GM18867 (cell line): ENCODE measurements around the gene CTTNBP2NL.
"Not testable (repeated sequence)": the region's sequence is repeated elsewhere in the genome, so short reads cannot be mapped to it uniquely, and the experiment has no call there.

Experiments used
- ATAC-seq: cut with Tn5 transposase; IDR thresholded peaks from one replicate; pipeline ENCODE4 v1.9.1; 2021; ENCODE audit warnings: mild to moderate bottlenecking, moderate library complexity; ENCODE audit not compliant: unreplicated experiment

Gene CTTNBP2NL

DNA sequence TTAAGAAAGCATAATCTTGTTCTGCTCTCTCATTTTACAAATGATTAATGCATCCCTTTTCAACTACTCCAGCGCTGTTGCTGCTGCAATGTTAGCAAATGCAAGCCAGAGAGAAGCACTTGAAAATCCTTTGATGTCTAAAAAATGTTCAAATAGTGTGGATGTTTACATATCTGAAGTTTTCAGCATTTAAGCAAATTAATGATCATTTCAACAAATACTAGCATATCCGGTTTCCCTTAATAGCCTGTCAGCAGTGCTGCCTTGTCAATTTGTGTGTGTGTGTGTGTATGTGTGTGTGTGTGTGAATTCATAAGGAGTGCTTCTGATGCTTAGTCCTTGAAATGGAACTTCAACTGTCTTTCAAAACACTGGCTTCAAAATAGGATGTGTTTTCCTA, 64.6 kb downstream of the CTTNBP2NL start:
- ATAC-seq = no peak

GRCh38 chr1:112461200-112461871, 65.3 kb downstream of the CTTNBP2NL start:
- ATAC-seq = no peak

GRCh38 chr1:112462953-112463279, 66.9 kb downstream of the CTTNBP2NL start:
- no peak for ATAC-seq

DNA sequence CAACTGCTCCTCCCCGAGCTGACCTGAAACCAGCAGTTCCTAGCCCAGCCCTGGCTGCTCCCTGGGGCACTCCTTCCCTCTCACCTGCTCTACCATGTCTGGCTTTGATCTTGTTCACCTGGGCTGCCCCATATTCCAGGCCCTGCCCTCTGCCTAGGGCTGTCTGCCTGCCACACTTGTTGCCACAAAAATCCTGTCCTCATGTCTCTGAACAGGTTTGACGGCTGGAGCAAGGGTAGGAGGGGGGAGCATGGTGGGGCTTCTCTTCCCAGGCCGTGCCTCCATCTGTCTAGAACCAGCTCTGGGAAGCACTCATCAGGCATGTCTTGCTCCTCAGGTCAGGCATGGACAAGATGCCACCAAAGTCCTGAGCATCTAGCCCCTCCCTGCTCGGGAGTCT, 68.5 kb downstream of the CTTNBP2NL start:
- ATAC-seq = no peak

- no peak for ATAC-seq
Measured at GRCh38 chr1:112465122-112465521, 69.1 kb downstream of the CTTNBP2NL start.

- ATAC-seq = peak; percentile 90
Measured at GRCh38 chr1:112466078-112466660, 70.2 kb downstream of the CTTNBP2NL start.

- not testable (repeated sequence) for ATAC-seq
Measured at GRCh38 chr1:112470324-112470723, 74.3 kb downstream of the CTTNBP2NL start.

DNA sequence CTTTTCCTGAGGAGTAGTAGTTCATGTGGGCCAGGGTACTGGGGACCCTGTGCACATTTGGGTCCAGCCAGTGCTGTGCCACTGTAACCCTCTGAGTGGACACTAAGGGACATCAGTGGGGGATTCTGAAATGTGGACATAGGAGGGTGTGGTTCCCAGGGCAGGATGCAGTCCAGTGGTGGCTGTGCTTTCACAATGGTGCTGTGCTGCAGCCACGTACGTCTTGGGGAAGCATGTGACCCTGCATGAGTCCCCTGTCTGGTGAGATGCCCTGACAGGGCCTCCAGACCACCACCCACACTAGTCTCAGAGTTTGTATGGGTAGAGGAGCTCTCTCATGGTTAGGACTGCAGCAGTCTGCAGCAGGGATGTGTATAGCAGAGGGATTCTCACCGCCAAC, 75.0 kb downstream of the CTTNBP2NL start:
- no peak for ATAC-seq

GRCh38 chr1:112472142-112472541, 76.1 kb downstream of the CTTNBP2NL start:
- ATAC-seq = no peak

DNA sequence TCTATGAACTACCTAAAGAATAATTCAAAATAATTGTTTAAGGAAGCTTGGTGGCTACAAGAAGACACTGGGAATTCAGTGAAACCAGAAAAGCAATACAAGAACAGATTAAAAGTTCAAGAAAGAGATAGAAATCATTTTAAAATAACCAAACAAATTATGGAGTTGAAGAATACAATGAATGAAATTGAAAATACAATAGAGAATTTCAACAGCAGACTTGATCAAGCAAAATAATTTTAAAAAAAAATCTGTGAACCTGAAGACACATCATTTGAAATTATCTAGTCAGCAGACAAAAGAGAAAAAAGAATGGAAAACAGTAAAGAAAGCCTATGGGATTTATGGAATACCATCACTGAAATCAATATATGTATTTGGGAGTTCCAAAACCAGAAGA, 81.5 kb downstream of the CTTNBP2NL start:
- ATAC-seq = no peak

DNA sequence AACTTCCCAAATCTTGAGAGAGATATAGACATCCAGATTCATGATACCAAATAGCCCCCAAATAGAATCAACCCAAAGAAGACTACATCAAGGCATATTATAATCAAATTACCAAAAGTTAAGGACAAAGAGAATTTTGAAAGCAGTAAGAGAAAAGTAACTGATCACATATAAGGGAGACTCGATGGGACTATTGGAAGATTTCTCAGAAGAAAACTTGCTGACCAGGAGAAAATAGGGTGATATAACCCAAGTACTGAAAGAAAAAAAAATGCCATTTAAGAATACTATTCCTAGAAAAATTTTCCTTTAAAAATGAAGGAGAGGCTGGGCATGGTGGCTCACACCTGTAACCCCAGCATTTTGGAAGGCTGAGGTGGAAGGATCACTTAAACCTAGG, 82.3 kb downstream of the CTTNBP2NL start:
- no peak for ATAC-seq

DNA sequence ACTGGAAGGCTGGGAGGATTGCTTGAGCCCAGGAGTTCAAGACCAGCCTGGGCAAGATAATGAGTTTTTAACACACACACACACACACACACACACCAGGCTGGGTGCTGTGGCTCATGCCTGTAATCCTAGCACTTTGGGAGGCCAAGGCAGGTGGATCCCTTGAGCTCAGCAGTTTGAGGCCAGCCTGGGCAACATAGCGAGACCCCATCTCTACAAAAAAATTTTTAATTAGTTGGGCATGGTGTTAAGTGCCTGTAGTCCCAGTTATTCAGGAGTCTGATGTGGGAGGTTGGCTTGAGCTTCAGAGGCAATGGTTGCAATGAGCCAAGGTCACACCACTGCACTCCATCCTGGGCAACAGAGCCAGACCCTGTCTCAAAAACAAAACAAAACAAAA, 90.0 kb downstream of the CTTNBP2NL start:
- ATAC-seq = not testable (repeated sequence)

- not testable (repeated sequence) for ATAC-seq
Measured at GRCh38 chr1:112487686-112488085, 91.7 kb downstream of the CTTNBP2NL start.

DNA sequence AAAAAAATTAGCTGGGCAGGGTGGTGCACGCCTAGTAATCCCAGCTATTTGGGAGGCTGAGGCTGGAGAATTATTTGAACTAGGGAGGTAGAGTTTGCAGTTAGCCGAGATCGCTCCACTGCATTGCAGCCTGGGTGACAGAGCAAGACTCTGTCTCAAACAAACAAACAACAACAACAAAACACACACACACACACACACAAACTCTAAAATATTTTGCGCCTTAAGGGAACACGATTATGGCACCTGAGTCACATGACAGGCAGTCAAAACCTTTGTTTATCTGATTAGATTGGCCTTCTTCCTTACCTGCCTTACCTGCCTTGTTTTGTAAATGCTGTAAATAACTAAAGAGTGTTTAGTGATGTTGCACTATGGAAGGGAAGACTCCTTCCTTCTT, 92.1 kb downstream of the CTTNBP2NL start:
- no peak for ATAC-seq

- ATAC-seq = no peak
Measured at GRCh38 chr1:112492076-112492475, 96.1 kb downstream of the CTTNBP2NL start.

GRCh38 chr1:112493351-112493750, 97.3 kb downstream of the CTTNBP2NL start:
- no peak for ATAC-seq

DNA sequence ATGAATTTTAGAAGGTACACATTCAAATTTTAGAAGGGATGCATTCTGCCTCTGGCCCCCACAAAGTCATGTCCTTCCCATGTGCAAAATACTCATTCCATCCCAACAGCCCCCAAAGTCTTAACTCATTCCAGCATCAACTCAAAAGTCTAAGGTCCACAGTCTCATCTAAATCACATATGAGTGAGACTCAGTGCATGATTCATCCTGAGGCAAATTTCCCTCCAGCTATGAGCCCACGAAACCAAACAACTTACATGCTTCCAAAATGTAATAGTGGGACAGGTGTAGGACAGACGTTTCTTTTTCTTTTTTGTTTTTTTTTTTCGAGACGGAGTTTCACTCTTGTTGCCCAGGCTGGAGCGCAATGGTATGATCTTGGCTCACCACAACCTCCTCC, 100.3 kb downstream of the CTTNBP2NL start:
- ATAC-seq = no peak

GRCh38 chr1:112501810-112502641, 106.0 kb downstream of the CTTNBP2NL start:
- ATAC-seq = no peak

DNA sequence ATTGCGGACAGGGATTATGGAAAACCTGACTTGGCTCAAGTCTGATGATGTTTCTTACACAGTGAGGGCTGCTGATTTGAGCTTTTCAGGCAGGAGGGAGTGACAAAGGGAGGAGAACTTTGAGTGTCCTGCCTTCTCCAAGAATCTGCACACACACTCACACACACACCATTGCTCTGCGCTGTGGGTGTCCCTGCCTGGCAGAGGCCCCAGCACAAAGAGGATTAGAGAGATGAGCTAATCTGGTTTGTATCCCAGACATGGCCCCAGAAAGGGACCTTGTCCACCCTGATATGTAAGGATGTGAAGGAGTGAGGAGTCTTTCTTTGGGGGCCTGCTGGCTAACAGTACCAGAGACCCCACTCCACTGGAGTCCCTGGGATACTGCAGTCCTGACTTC, 106.8 kb downstream of the CTTNBP2NL start:
- no peak for ATAC-seq

DNA sequence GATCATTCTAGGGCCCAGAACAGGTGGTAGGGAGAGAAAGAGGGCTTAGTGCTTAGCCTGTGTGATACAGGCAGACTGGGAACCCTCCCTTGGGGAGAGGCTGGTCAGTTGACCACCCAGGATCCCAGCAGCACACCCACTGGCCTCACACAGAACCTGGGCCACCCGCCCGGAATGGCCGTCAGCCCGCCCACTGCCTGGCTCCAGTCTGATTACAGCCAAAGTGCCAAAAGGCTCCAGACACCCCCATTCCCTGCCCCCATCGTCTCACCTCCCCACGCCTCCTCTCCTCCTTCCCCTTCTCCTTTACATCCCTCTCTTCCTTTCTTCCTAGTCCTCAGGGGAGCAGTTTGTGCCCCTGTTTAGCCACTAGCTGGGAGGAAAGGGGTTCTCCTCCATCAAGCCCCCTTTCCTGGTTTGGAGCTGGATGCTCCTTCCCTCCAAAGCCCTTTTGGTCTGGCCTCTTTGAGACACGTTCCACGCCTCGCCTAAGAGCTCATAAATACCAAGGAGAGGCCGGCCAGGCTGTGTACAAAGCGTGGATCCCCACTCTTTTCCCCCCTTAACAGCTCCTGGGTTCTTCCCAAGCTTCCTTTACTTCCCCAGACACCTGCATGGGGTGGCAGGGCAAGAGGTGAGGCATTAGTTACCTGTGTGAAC, 108.1 kb downstream of the CTTNBP2NL start:
- ATAC-seq = no peak

GRCh38 chr1:112504661-112505399, 108.8 kb downstream of the CTTNBP2NL start:
- no peak for ATAC-seq
